GM12878 (cell line): Measurements from ENCODE around the gene CHKA. TPM values are rescaled to one million over a fixed set of nuclear protein-coding genes. Genes with fewer than 3 reads are reported as not detected.
A peak's percentile ranks its signal among the peaks of the same experiment; 100 is the strongest.

Experiments used
- ATAC-seq: fragments of 200-7000 bp; cut with Tn5 transposase; 3 replicates; pipeline ENCODE4 v1.9.1; 2020; ENCODE audit warnings: mild to moderate bottlenecking, moderate library complexity
- BruUV-seq: library from RNA; stranded (reverse); fragments of 400-500 nt; replicated peaks from 2 replicates; lab custom pipeline; 2021; lab: Mats Ljungman, UMichigan
- CTCF ChIA-PET: fragments of 300-600 bp; sonication (Branson Sonifier 250); formaldehyde crosslinking; extraction: SDS; loops from one replicate; lab custom pipeline; 2021; ENCODE audit warnings: inconsistent platforms; lab: Yijun Ruan, JAX
- POLR2A ChIA-PET: fragments of 350-600 bp; formaldehyde crosslinking; extraction: SDS; loops from one replicate; lab custom pipeline; 2021; ENCODE audit warnings: inconsistent platforms; lab: Charles Lee
- RAD21 ChIA-PET: fragments of 300-600 bp; sonication (Branson Sonifier 250); formaldehyde crosslinking; loops from one replicate; lab custom pipeline; 2023; ENCODE audit warnings: antibody characterized with exemption; ENCODE audit not compliant: unreplicated experiment; lab: Charles Lee
- SMC1A ChIA-PET: fragments of 300-600 bp; sonication (Branson Sonifier 250); formaldehyde crosslinking; loops from one replicate; lab custom pipeline; 2023; ENCODE audit not compliant: unreplicated experiment, uncharacterized antibody; lab: Charles Lee
- DNase-seq: peaks from one replicate; pipeline ENCODE4 v3.0.0-alpha.2; 2011; ENCODE audit warnings: low read depth, low spot score
- FAIRE-seq: peaks from 3 replicates; lab custom pipeline; 2011; peaks lifted over from hg19 to GRCh38; lab: Jason Lieb, UNC
- H2AFZ ChIP-seq: 2 replicates; pipeline ENCODE4 v1.6.0; 2011; ENCODE audit warnings: low read depth, low read length, control low read depth; ENCODE audit not compliant: control insufficient read depth
- H3K27ac ChIP-seq: 2 replicates; pipeline ENCODE4 v1.5.1; 2011; ENCODE audit warnings: control low read depth; ENCODE audit not compliant: control insufficient read depth, insufficient read depth
- H3K27me3 ChIP-seq, 2 experiments: replicated peaks in 1 of 2; 2 replicates each; pipeline versions ENCODE4 v1.6.0 to v1.6.1; 2011; ENCODE audit warnings: low read length in 1 of 2; ENCODE audit not compliant: control insufficient read depth in 2 of 2, insufficient read depth in 2 of 2
- H3K36me3 ChIP-seq, 2 experiments: 2 replicates each; pipeline ENCODE4 v1.5.1; 2011; ENCODE audit warnings: low read length in 1 of 2; ENCODE audit not compliant: control insufficient read depth in 2 of 2, insufficient read depth in 2 of 2
- H3K4me1 ChIP-seq: 2 replicates; pipeline ENCODE4 v1.6.1; 2011; ENCODE audit warnings: mild to moderate bottlenecking, low read length, moderate library complexity, mixed read lengths; ENCODE audit not compliant: control insufficient read depth, insufficient read depth
- H3K4me2 ChIP-seq: 2 replicates; pipeline ENCODE4 v1.6.0; 2011; ENCODE audit warnings: control low read depth; ENCODE audit not compliant: control insufficient read depth, insufficient read depth
- H3K4me3 ChIP-seq: fragments of 200-600 bp; sonication (generic); 2 replicates; pipeline ENCODE4 v1.5.1; 2016
- H3K79me2 ChIP-seq: 2 replicates; pipeline ENCODE4 v1.6.0; 2011; ENCODE audit warnings: low read length; ENCODE audit not compliant: control insufficient read depth, insufficient read depth
- H3K9ac ChIP-seq: 2 replicates; pipeline ENCODE4 v1.8.0; 2011; ENCODE audit warnings: low read length, control low read depth, mixed read lengths; ENCODE audit not compliant: control insufficient read depth, insufficient read depth
- H3K9me3 ChIP-seq: replicated peaks from 3 replicates; pipeline ENCODE4 v1.5.1; 2011; ENCODE audit warnings: mild to moderate bottlenecking, low read length; ENCODE audit not compliant: control insufficient read depth, insufficient read depth
- H4K20me1 ChIP-seq: 2 replicates; pipeline ENCODE4 v1.6.0; 2011; ENCODE audit not compliant: control insufficient read depth, insufficient read depth
- ETV6 ChIP-seq, 2 experiments: fragments of 450-650 bp in 1 of 2; IDR thresholded peaks in 1 of 2; conservative IDR thresholded peaks in 1 of 2; 2 replicates each; pipeline ENCODE4 v1.6.1; 2014; ENCODE audit warnings: antibody characterized with exemption in 1 of 2, borderline replicate concordance in 1 of 2, low read depth in 1 of 2, mild to moderate bottlenecking in 1 of 2, moderate library complexity in 1 of 2
- KAT2A ChIP-seq: conservative IDR thresholded peaks from 2 replicates; pipeline ENCODE4 v1.6.1; 2011; ENCODE audit warnings: low read depth, low read length; ENCODE audit not compliant: control insufficient read depth
- POU2F2 ChIP-seq: IDR thresholded peaks from 3 replicates; pipeline ENCODE4 v1.6.1; 2011; ENCODE audit warnings: low read depth, mild to moderate bottlenecking, low read length, borderline replicate concordance
- SMAD5 ChIP-seq: IDR thresholded peaks from 2 replicates; pipeline ENCODE4 v1.6.1; 2016; ENCODE audit warnings: antibody characterized with exemption, low read depth
- SP1 ChIP-seq: IDR thresholded peaks from one replicate; pipeline ENCODE4 v1.6.1; 2011; ENCODE audit warnings: low read depth, low read length
- SPI1 ChIP-seq: IDR thresholded peaks from 2 replicates; pipeline ENCODE4 v1.6.1; 2011; ENCODE audit warnings: low read depth, mild to moderate bottlenecking, low read length, moderate library complexity, borderline replicate concordance; ENCODE audit not compliant: insufficient read depth
- WGBS: methylation state at CpG from one replicate; pipeline ENCODE4 v1.1.6; 2016; ENCODE audit warnings: low lambda C conversion rate; ENCODE audit not compliant: insufficient replicate concordance, insufficient coverage; ENCODE audit errors: missing lambda C conversion rate; 5-methylcytosine and 5-hydroxymethylcytosine counted together
- in situ Hi-C: fragments of 300-500 bp; cut with MboI; formaldehyde crosslinking; loops from 9 replicates; pipeline ENCODE4 v1.14.3; 2018; ENCODE audit warnings: mixed read lengths
- intact Hi-C: fragments of 100-400 bp; cut with micrococcal nuclease; formaldehyde crosslinking; loops from one replicate; pipeline ENCODE4 v1.14.2; 2022; ENCODE audit not compliant: unreplicated experiment
- polyA plus RNA-seq, 11 experiments: library from polyadenylated mRNA; depleted of rRNA in 4 of 11; unstranded in 6 of 11; stranded (reverse) in 5 of 11; fragments of >200 nt; fragmentation: Nextera tagmentation in 4 of 11; fragmentation: Illumina TruSeq in 1 of 11; extraction: Ambion mirVana in 4 of 11; extraction: Trizol in 1 of 11; gene quantifications; 1 replicate in 1 of 11; 2 replicates in 10 of 11; pipeline versions ENCODE4 v1.2.1 to v1.2.3, GENCODE V29; 2011 to 2016; ENCODE audit warnings: inconsistent platforms in 2 of 11, missing spikeins in 2 of 11, low read depth in 1 of 11
- total RNA-seq, 4 experiments: library from RNA; depleted of rRNA in 3 of 4; stranded (reverse); fragments of >200 nt in 3 of 4; fragmentation: Illumina TruSeq in 1 of 4; extraction: Trizol in 1 of 4; gene quantifications; 2 replicates each; pipeline versions ENCODE4 v1.2.1 to v1.2.3, GENCODE V29; 2013 to 2021
- TF ChIP-seq, protein P1 (sequence below): fragments of 450-650 bp; IDR thresholded peaks from 2 replicates; pipeline ENCODE4 v1.6.1; 2018; ENCODE audit warnings: borderline replicate concordance, mild to moderate bottlenecking; ENCODE audit not compliant: partially characterized antibody

Gene CHKA
- total and polyA plus RNA-seq, 10 of the 15 experiments (the other 5 are each of a cell fraction or from before 2014, with no cell fraction given): 5.2 to 29.2 (median 21.2) TPM

DNA sequence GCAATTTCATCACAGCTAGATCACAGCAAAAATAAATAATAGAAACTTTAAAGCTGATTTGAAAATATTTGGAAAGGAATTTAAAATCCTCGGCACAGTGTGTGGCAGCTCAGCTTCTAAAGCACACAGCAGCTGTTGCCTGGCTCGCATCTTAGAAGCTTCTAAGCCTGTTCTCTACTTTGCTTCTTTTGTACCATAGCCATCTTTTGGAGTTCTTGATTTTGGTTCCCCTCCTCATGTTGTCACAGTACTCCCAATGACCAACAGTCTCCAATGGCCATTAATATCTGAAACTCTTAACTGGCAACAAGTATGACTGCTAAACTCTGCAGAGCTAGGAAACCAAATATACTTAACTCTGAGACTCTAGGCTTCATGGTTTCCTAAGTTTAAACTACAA lies 28.8 kb downstream of the CHKA start:
- Histone ChIP-seq H4K20me1 (no peaks in the 10 kb centered on the region), H3K4me3 (no peak overlapping the region), H3K4me2 (no peak overlapping the region), H3K27ac (no peak overlapping the region), H3K79me2 (peaks cover 11% of the 10 kb centered on the region), H3K4me1 (no peaks in the 10 kb centered on the region; the same call in 1 of the 2 replicates), H2AFZ (no peak overlapping the region), H3K9me3 (no peaks in the 10 kb centered on the region), H3K36me3 (peaks cover 2 to 6% of the 10 kb centered on the region in 2 experiments; a peak in 3 of 4 replicates), H3K9ac (no peak overlapping the region), H3K27me3 (no peaks in the 10 kb centered on the region)
- in situ Hi-C loops (no loop called here), intact Hi-C loops (no loop called here)
- DNase-seq (no peak), FAIRE-seq (peak; percentile 44), ATAC-seq (no peak)
- ChIA-PET CTCF (interaction anchor here (1.6 to 2.7 kb wide), 3 partner anchors 14 to 117 kb away, joined by 3 to 9 read pairs (median 4); no protein-coding TSS in a partner anchor), SMC1A (interaction anchor here (1.4 to 3.9 kb wide), 7 partner anchors 10 to 51 kb away, joined by 3 to 15 read pairs (median 7); no protein-coding TSS in a partner anchor), RAD21 (interaction anchor here (1.0 to 1.7 kb wide), 4 partner anchors 9 to 27 kb away, joined by 3 to 5 read pairs (median 4); no protein-coding TSS in a partner anchor), POLR2A (interaction anchor here (0.8 to 1.5 kb wide), 3 partner anchors 14 to 275 kb away, joined by 3 to 4 read pairs (median 4); no protein-coding TSS in a partner anchor)
- WGBS: 94% methylated on average over 2 of the region's 2 CpGs
- TF ChIP-seq SPI1 (no peak), SP1 (no peak), POU2F2 (no peak), ETV6 (conservative IDR thresholded peaks at IDR 0.05 in 1 of 2, IDR thresholded peaks at IDR 0.05 in 1 of 2; ENCODE audit: borderline replicate concordance in 1 of 2, low read depth in 1 of 2) (no peak), KAT2A (no peak), SMAD5 (no peak)
- TF ChIP-seq, protein P1, sequence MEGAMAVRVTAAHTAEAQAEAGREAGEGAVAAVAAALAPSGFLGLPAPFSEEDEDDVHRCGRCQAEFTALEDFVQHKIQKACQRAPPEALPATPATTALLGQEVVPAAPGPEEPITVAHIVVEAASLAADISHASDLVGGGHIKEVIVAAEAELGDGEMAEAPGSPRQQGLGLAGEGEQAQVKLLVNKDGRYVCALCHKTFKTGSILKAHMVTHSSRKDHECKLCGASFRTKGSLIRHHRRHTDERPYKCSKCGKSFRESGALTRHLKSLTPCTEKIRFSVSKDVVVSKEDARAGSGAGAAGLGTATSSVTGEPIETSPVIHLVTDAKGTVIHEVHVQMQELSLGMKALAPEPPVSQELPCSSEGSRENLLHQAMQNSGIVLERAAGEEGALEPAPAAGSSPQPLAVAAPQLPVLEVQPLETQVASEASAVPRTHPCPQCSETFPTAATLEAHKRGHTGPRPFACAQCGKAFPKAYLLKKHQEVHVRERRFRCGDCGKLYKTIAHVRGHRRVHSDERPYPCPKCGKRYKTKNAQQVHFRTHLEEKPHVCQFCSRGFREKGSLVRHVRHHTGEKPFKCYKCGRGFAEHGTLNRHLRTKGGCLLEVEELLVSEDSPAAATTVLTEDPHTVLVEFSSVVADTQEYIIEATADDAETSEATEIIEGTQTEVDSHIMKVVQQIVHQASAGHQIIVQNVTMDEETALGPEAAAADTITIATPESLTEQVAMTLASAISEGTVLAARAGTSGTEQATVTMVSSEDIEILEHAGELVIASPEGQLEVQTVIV: no peak
- BruUV-seq: no TSS peak
